Posterior cingulate gyrus (tissue), 11 donors: ENCODE measurements around the gene ARHGAP8.

Experiments used
- DNase-seq, 10 donors: peaks; one replicate each; pipeline versions ENCODE4 v3.0.0 to v3.0.0-alpha.2; 2020 to 2021; ENCODE audit warnings: mixed read lengths in 3 of 10
- intact Hi-C: fragments of 100-400 bp; cut with DNase I; formaldehyde crosslinking; loops from one replicate; pipeline ENCODE4 v1.15.1; 2023

ARHGAP8 gene

GRCh38 chr22:44818727-44819126, 66.4 kb downstream of the ARHGAP8 start:
- intact Hi-C loops, result no loop called here
- DNase-seq, result peak in 3 of 10 donors; percentile 21 to 49 (median 30)

GRCh38 chr22:44819966-44820631, 67.7 kb downstream of the ARHGAP8 start:
- DNase-seq, result peak in 3 of 10 donors; percentile 47 to 84 (median 79)
- intact Hi-C loops, result loop anchor here (2.0 kb wide), 1 partner anchor 277 kb away; no protein-coding TSS in a partner anchor

- peak in 3 of 10 donors; percentile 49 to 65 (median 55) for DNase-seq
- intact Hi-C loops, result loop anchor here (2.0 kb wide), 1 partner anchor 275 kb away; no protein-coding TSS in a partner anchor
These were observed 69.5 kb downstream of the ARHGAP8 start for GRCh38 chr22:44821741-44822475.

GRCh38 chr22:44822534-44822933, 70.2 kb downstream of the ARHGAP8 start:
- DNase-seq, result no peak
- intact Hi-C loops, result no loop called here

GRCh38 chr22:44823396-44823795, 71.0 kb downstream of the ARHGAP8 start:
- intact Hi-C loops, result no loop called here
- peak in 2 of 10 donors; percentile 32 to 45 for DNase-seq

GRCh38 chr22:44823806-44824205, 71.4 kb downstream of the ARHGAP8 start:
- DNase-seq, result peak in 2 of 10 donors; percentile 63 to 77
- intact Hi-C loops, result no loop called here

- peak in 1 of 10 donors; percentile 34 for DNase-seq
- intact Hi-C loops, result no loop called here
These were observed 71.9 kb downstream of the ARHGAP8 start for GRCh38 chr22:44824271-44824670.

- intact Hi-C loops, result no loop called here
- peak in 3 of 10 donors; percentile 50 to 71 (median 71) for DNase-seq
These were observed 73.2 kb downstream of the ARHGAP8 start for GRCh38 chr22:44825310-44826150.

GRCh38 chr22:44827666-44828190, 75.4 kb downstream of the ARHGAP8 start:
- intact Hi-C loops, result no loop called here

GRCh38 chr22:44828193-44828592, 75.8 kb downstream of the ARHGAP8 start:
- intact Hi-C loops, result no loop called here
- peak in 2 of 10 donors; percentile 35 to 72 for DNase-seq

More at GRCh38 chr22:44827666-44828190, 75.4 kb downstream of the ARHGAP8 start:
- DNase-seq, result peak in 3 of 10 donors; percentile 20 to 71 (median 38)

- intact Hi-C loops, result no loop called here
- DNase-seq, result no peak
These were observed 79.5 kb downstream of the ARHGAP8 start for GRCh38 chr22:44831885-44832284.

- intact Hi-C loops, result no loop called here
- DNase-seq, result no peak
These were observed 81.7 kb downstream of the ARHGAP8 start for GRCh38 chr22:44834065-44834464.

- peak in 2 of 10 donors; percentile 14 to 43 for DNase-seq
- intact Hi-C loops, result no loop called here
These were observed 85.1 kb downstream of the ARHGAP8 start for GRCh38 chr22:44837481-44837880.

GRCh38 chr22:44838316-44839016, 86.1 kb downstream of the ARHGAP8 start:
- intact Hi-C loops, result no loop called here
- DNase-seq, result peak in 2 of 10 donors; percentile 35 to 55

- intact Hi-C loops, result no loop called here
- peak in 2 of 10 donors; percentile 20 to 54 for DNase-seq
These were observed 86.7 kb downstream of the ARHGAP8 start for GRCh38 chr22:44839061-44839460.

GRCh38 chr22:44839721-44840120, 87.3 kb downstream of the ARHGAP8 start:
- peak in 2 of 10 donors; percentile 53 to 56 for DNase-seq
- intact Hi-C loops, result no loop called here

GRCh38 chr22:44840611-44841322, 88.4 kb downstream of the ARHGAP8 start:
- peak in 2 of 10 donors; percentile 39 to 65 for DNase-seq
- intact Hi-C loops, result no loop called here

GRCh38 chr22:44842417-44842816, 90.0 kb downstream of the ARHGAP8 start:
- DNase-seq, result peak in 2 of 10 donors; percentile 47 to 48
- intact Hi-C loops, result no loop called here

- intact Hi-C loops, result no loop called here
These were observed 92.8 kb downstream of the ARHGAP8 start for GRCh38 chr22:44845191-44845590.

More at GRCh38 chr22:44845191-44845590, 92.8 kb downstream of the ARHGAP8 start:
- DNase-seq, result peak in 2 of 10 donors; percentile 32 to 46
